Osteocyte (in vitro differentiated cells): Measurements from ENCODE around the gene ITGBL1. TPM values are rescaled to one million over a fixed set of nuclear protein-coding genes. Genes with fewer than 3 reads are reported as not detected.

ENCODE experiments used
- DNase-seq: peaks from one replicate; pipeline ENCODE4 v3.0.0; 2021; ENCODE audit warnings: mixed read lengths; ENCODE audit not compliant: unreplicated experiment; ENCODE audit errors: extremely low spot score
- H3K27ac Mint-ChIP-seq: one replicate; pipeline ENCODE4 v1.8.0; 2021; ENCODE audit warnings: mild to moderate bottlenecking, mixed read lengths; ENCODE audit not compliant: unreplicated experiment
- H3K27me3 Mint-ChIP-seq: one replicate; pipeline ENCODE4 v1.8.0; 2021; ENCODE audit warnings: mixed read lengths; ENCODE audit not compliant: unreplicated experiment
- H3K36me3 Mint-ChIP-seq: one replicate; pipeline ENCODE4 v1.8.0; 2021; ENCODE audit warnings: mixed read lengths; ENCODE audit not compliant: unreplicated experiment
- H3K4me1 Mint-ChIP-seq: one replicate; pipeline ENCODE4 v1.8.0; 2021; ENCODE audit warnings: mixed read lengths; ENCODE audit not compliant: unreplicated experiment
- H3K4me3 Mint-ChIP-seq: one replicate; pipeline ENCODE4 v1.8.0; 2021; ENCODE audit warnings: mild to moderate bottlenecking, moderate library complexity, mixed read lengths; ENCODE audit not compliant: unreplicated experiment
- H3K9me3 Mint-ChIP-seq: one replicate; pipeline ENCODE4 v1.8.0; 2021; ENCODE audit warnings: mixed read lengths; ENCODE audit not compliant: unreplicated experiment
- total RNA-seq: library from RNA; stranded (reverse); gene quantifications from 2 replicates; pipeline ENCODE4 v1.2.1, GENCODE V29; 2021
- TF ChIP-seq, protein P1 (sequence below): fragments of 200-600 bp; sonication (generic); IDR thresholded peaks from 2 replicates; pipeline ENCODE4 v1.5.0; 2021; ENCODE audit warnings: antibody characterized with exemption, mild to moderate bottlenecking, moderate library complexity

ITGBL1 gene
- total RNA-seq, 1 donor from 2014 or later: 1,450 TPM

DNA sequence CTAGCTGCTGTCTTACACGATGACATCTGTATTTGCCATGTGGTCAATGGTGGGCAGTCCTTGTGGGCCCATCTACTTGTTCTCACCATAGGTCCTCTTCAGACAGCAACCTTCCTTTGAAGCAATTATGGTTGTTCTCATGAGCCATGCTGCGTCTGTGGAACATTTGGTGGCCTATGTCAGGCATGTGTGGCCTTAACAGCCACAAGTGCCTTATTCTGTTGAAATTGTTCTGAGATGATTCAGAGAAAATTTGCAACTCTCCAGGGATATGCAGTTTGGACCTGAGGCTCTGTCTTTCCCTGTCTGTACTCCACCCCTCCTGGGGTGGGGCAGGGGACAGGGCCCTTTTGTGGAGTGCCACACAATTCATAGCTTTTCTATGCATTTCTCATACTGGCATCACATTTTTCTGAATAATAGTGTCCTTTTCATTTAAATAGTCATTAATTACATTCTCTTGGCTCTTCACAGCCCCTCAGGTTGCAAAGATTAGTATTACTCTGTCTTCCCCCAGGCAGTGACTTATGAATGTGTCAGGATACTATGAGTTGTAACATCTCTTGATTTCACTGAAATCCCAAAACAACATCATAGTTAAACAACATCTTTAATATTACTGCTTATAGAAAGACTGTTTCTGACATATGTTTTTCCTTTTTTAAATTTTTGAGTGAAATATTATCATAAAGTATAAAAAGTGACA is 102.1 kb downstream of the ITGBL1 start:
- Mint-ChIP-seq H3K36me3 (peaks cover 50% of the 10 kb centered on the region), H3K9me3 (peaks cover 3% of the 10 kb centered on the region), H3K4me3 (no peak overlapping the region), H3K27ac (peak overlapping the region; percentile 89), H3K4me1 (peaks cover 90% of the 10 kb centered on the region), H3K27me3 (no peaks in the 10 kb centered on the region)
- TF ChIP-seq, protein P1, sequence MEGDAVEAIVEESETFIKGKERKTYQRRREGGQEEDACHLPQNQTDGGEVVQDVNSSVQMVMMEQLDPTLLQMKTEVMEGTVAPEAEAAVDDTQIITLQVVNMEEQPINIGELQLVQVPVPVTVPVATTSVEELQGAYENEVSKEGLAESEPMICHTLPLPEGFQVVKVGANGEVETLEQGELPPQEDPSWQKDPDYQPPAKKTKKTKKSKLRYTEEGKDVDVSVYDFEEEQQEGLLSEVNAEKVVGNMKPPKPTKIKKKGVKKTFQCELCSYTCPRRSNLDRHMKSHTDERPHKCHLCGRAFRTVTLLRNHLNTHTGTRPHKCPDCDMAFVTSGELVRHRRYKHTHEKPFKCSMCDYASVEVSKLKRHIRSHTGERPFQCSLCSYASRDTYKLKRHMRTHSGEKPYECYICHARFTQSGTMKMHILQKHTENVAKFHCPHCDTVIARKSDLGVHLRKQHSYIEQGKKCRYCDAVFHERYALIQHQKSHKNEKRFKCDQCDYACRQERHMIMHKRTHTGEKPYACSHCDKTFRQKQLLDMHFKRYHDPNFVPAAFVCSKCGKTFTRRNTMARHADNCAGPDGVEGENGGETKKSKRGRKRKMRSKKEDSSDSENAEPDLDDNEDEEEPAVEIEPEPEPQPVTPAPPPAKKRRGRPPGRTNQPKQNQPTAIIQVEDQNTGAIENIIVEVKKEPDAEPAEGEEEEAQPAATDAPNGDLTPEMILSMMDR: no peak
- no peak for DNase-seq

DNA sequence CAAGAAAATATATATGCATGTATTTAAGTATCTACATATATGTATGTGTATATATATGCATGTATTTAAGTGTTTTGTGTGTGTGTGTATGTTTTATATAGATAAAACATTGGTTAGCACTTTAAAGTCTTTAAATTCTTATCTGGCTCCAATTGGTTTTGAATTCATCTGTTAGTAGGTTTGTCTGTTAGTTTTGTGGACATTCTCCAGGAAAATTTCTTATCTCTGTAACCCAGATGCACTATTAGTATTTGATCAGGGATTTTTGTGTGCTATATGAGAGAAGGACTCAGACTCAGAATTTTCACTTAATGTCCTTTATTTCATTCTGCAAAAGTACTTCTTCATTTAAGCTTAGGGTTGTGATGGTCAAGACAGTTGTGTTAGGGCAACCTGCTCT is 103.1 kb downstream of the ITGBL1 start:
- peak overlapping the region; percentile 74 for H3K27ac Mint-ChIP-seq
- H3K4me3 Mint-ChIP-seq: no peak overlapping the region

GRCh38 chr13:101556676-101557123 is 104.2 kb downstream of the ITGBL1 start:
- no peak overlapping the region for H3K4me3 Mint-ChIP-seq
- no peak for DNase-seq
- peaks cover 9% of the 10 kb centered on the region for H3K9me3 Mint-ChIP-seq
- peaks cover 91% of the 10 kb centered on the region for H3K4me1 Mint-ChIP-seq
- no peaks in the 10 kb centered on the region for H3K27me3 Mint-ChIP-seq
- H3K27ac Mint-ChIP-seq: peak overlapping the region; percentile 74
- TF ChIP-seq, protein P1: no peak
- peaks cover 49% of the 10 kb centered on the region for H3K36me3 Mint-ChIP-seq

More for the DNA sequence above, 103.1 kb downstream of the ITGBL1 start:
- Mint-ChIP-seq H3K4me1 (peaks cover 91% of the 10 kb centered on the region), H3K27me3 (no peaks in the 10 kb centered on the region), H3K9me3 (peaks cover 3% of the 10 kb centered on the region), H3K36me3 (peaks cover 52% of the 10 kb centered on the region)
- TF ChIP-seq, protein P1: no peak
- no peak for DNase-seq

- H3K36me3 Mint-ChIP-seq: peaks cover 43% of the 10 kb centered on the region
- no peak overlapping the region for H3K27ac Mint-ChIP-seq
- no peak for DNase-seq
- H3K4me3 Mint-ChIP-seq: no peak overlapping the region
- peaks cover 9% of the 10 kb centered on the region for H3K9me3 Mint-ChIP-seq
- peaks cover 58% of the 10 kb centered on the region for H3K4me1 Mint-ChIP-seq
- TF ChIP-seq, protein P1: no peak
- no peaks in the 10 kb centered on the region for H3K27me3 Mint-ChIP-seq
Observed at GRCh38 chr13:101565317-101565716, 112.8 kb downstream of the ITGBL1 start.

- peak overlapping the region; percentile 17 for H3K27ac Mint-ChIP-seq
- H3K27me3 Mint-ChIP-seq: no peaks in the 10 kb centered on the region
- peak overlapping the region; percentile 10 for H3K4me3 Mint-ChIP-seq
- H3K9me3 Mint-ChIP-seq: no peaks in the 10 kb centered on the region
- no peak for DNase-seq
- TF ChIP-seq, protein P1: no peak
- peaks cover 62% of the 10 kb centered on the region for H3K4me1 Mint-ChIP-seq
- H3K36me3 Mint-ChIP-seq: peaks cover 45% of the 10 kb centered on the region
Observed at GRCh38 chr13:101567841-101568240, 115.4 kb downstream of the ITGBL1 start.
